Neutrophil (primary cell): ENCODE results near the gene PER2.
"Not testable (repeated sequence)": the region's sequence is repeated elsewhere in the genome, so short reads cannot be mapped to it uniquely, and the experiment has no call there.

Experiments used
- H3K27ac ChIP-seq: fragments of 200-600 bp; sonication (generic); 2 replicates; pipeline ENCODE4 v1.5.1; 2016; ENCODE audit warnings: mild to moderate bottlenecking, moderate library complexity
- H3K27me3 ChIP-seq: fragments of 200-600 bp; sonication (generic); 2 replicates; pipeline ENCODE4 v1.6.0; 2016; ENCODE audit warnings: mild to moderate bottlenecking
- H3K36me3 ChIP-seq: fragments of 200-600 bp; sonication (generic); 2 replicates; pipeline ENCODE4 v1.5.1; 2017
- H3K4me1 ChIP-seq, 2 experiments: fragments of 200-600 bp in 1 of 2; sonication (generic) in 1 of 2; 1 replicate in 1 of 2; 2 replicates in 1 of 2; pipeline versions ENCODE4 v1.5.1 to v1.6.1; 2013 to 2016; ENCODE audit warnings: low read depth in 1 of 2, low read length in 1 of 2, mild to moderate bottlenecking in 1 of 2, moderate library complexity in 1 of 2; ENCODE audit not compliant: control insufficient read depth in 1 of 2, insufficient read depth in 1 of 2
- H3K4me3 ChIP-seq, 2 experiments: fragments of 200-600 bp in 1 of 2; sonication (generic) in 1 of 2; 1 replicate in 1 of 2; 2 replicates in 1 of 2; pipeline ENCODE4 v1.5.1; 2013 to 2016; ENCODE audit warnings: low read depth in 1 of 2, low read length in 1 of 2, mild to moderate bottlenecking in 1 of 2, moderate library complexity in 1 of 2
- H3K9me3 ChIP-seq: fragments of 200-600 bp; sonication (generic); 2 replicates; pipeline ENCODE4 v1.5.1; 2016
- TF ChIP-seq, protein P1 (sequence below): fragments of 200-600 bp; sonication (generic); IDR thresholded peaks from 2 replicates; pipeline ENCODE4 v1.5.1; 2016; ENCODE audit warnings: antibody characterized with exemption

The PER2 gene

DNA sequence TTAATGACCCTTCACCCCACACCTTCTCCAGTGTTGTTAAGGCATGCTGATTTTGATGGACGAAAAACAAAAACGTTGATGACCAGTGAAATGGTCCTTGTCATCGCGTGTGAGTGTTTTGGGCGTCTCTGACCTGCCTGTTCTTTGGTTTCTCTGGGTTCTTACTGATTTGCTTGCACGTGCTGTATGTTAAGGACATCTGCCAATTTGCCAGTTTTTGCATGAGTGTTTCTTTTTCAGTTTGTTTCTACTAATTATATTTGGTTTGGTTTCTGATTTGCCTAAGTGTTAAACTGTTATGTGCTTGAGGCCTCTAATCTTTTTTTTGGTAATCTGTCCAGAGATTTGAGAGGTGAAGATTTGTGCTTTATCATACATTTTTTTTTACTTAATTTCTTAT lies 46.5 kb upstream of the PER2 start:
- H3K27ac ChIP-seq, result no peak overlapping the region
- TF ChIP-seq, protein P1, sequence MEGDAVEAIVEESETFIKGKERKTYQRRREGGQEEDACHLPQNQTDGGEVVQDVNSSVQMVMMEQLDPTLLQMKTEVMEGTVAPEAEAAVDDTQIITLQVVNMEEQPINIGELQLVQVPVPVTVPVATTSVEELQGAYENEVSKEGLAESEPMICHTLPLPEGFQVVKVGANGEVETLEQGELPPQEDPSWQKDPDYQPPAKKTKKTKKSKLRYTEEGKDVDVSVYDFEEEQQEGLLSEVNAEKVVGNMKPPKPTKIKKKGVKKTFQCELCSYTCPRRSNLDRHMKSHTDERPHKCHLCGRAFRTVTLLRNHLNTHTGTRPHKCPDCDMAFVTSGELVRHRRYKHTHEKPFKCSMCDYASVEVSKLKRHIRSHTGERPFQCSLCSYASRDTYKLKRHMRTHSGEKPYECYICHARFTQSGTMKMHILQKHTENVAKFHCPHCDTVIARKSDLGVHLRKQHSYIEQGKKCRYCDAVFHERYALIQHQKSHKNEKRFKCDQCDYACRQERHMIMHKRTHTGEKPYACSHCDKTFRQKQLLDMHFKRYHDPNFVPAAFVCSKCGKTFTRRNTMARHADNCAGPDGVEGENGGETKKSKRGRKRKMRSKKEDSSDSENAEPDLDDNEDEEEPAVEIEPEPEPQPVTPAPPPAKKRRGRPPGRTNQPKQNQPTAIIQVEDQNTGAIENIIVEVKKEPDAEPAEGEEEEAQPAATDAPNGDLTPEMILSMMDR, result no peak
- no peaks in the 10 kb centered on the region for H3K36me3 ChIP-seq
- no peaks in the 10 kb centered on the region for H3K27me3 ChIP-seq
- H3K4me1 ChIP-seq, result no peaks in the 10 kb centered on the region
- H3K9me3 ChIP-seq, result no peaks in the 10 kb centered on the region
- H3K4me3 ChIP-seq, result no peak overlapping the region

DNA sequence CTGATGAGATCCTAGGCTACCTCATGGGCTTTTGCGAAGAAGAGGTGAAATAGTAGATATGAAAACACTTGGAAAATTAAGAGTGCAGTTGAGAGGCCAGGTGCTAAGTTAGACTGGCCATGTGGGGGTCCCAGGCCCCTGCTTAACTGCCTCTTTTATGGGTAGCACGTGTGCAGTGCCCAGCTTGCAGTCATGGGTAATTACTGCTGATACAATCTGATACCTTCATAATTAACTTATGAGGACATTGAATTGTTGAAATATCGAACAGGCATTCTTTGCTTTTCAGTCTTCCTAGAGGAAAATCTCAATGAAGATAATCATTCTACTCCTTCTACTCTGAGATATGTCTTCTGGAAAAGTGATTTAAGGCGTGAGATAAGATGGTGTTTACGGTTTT lies 43.5 kb upstream of the PER2 start:
- H3K27me3 ChIP-seq, result no peaks in the 10 kb centered on the region
- H3K4me3 ChIP-seq, result no peak overlapping the region
- TF ChIP-seq, protein P1, result no peak
- H3K36me3 ChIP-seq, result no peaks in the 10 kb centered on the region
- H3K9me3 ChIP-seq, result no peaks in the 10 kb centered on the region
- H3K4me1 ChIP-seq, result no peaks in the 10 kb centered on the region
- H3K27ac ChIP-seq, result no peak overlapping the region

DNA sequence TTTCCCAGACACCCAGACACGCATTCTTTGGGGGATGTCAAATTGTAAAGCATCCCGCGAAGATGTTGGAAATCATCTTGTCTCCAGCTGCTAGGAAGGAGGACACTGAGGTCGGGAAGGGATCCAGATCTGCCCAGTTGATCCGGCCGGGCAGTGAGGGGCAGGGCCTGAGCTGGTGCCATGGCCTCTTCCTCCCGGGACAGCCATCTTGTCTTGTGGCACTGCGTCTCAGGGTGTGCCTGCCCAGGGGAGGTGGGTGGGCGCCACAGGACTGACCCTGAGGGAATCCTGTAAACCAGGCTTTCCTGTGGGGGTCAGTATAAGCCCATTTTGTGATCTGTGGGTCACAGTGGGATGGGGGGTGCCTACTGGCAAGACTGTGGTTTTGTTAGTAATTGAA lies 42.0 kb upstream of the PER2 start:
- H3K4me1 ChIP-seq, result no peaks in the 10 kb centered on the region

DNA sequence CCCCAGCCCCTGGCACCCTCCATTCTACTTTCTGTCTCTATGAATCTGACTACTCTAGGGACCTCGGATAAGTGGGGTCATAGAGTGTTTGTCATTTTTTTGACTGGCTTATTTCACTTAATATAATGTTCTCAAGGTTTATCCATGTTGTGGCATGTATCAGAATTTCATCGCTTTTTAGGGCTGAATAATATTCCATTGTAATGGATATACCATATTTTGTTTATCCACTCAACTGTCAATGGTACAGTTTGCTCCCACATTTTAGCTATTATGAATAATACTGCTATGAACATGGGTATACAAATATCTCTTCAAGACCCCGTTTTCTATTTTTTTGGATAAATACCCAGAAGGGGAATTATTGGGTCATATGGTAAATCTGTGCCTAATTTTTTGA lies 39.3 kb upstream of the PER2 start:
- Histone ChIP-seq H3K27ac (no peak overlapping the region), H3K4me3 (no peak overlapping the region), H3K9me3 (no peaks in the 10 kb centered on the region), H3K27me3 (no peaks in the 10 kb centered on the region), H3K4me1 (no peaks in the 10 kb centered on the region), H3K36me3 (no peaks in the 10 kb centered on the region)
- TF ChIP-seq, protein P1, result no peak

More for the DNA sequence above, 42.0 kb upstream of the PER2 start:
- Histone ChIP-seq H3K9me3 (no peaks in the 10 kb centered on the region), H3K36me3 (no peaks in the 10 kb centered on the region), H3K4me3 (no peak overlapping the region), H3K27ac (no peak overlapping the region), H3K27me3 (no peaks in the 10 kb centered on the region)
- TF ChIP-seq, protein P1, result no peak

DNA sequence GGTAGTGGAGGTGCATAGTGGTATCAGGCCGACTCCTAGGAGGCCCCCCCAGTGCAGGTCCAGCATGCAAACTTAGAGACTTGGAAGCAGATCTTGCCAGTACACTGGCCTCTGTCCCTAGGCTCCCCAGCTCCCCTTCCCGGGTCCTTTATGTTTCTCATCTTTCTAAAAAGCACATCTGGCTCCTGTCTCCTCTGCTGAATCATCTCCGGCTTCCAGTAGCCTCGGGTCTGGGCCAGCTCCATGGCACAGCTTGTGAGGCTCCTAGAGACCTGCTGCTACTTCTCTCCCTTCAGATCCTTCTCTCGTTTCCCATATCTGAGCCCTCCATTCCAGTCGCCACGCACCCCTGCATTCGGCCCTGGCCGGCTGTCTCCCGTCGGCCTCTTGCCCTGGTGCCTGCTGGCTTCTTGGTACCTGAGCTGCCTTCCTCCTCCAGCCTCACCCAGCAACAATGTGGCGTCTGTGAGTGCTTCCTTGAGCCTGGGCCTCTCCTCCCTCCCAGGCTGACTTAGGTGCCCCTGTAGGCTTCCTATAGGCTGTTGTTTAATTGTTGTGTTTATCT lies 38.5 kb upstream of the PER2 start:
- Histone ChIP-seq H3K4me3 (no peak overlapping the region), H3K27ac (no peak overlapping the region), H3K4me1 (no peaks in the 10 kb centered on the region), H3K36me3 (no peaks in the 10 kb centered on the region), H3K27me3 (peaks cover 4% of the 10 kb centered on the region), H3K9me3 (no peaks in the 10 kb centered on the region)
- TF ChIP-seq, protein P1, result no peak

DNA sequence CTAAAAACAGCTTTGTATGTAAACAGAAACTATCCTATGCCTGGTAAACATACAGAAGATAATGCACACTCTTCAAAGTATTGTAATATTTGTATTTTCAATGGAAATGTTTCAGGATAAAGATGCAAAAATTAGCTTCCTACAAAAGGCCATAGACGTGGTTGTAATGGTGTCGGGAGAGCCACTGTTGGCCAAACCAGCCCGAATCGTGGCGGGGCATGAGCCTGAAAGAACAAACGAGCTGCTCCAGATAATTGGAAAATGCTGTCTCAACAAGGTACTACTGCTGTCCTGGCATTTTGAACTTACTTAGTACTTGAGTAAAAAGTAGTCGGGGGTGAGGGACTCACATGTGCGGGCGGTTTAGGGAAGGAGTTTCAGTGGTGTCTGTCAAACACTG lies 37.3 kb upstream of the PER2 start:
- Histone ChIP-seq H3K36me3 (no peaks in the 10 kb centered on the region), H3K4me1 (peaks cover 5 to 6% of the 10 kb centered on the region in 2 experiments), H3K27me3 (peaks cover 16% of the 10 kb centered on the region), H3K27ac (no peak overlapping the region), H3K9me3 (no peaks in the 10 kb centered on the region), H3K4me3 (no peak overlapping the region)
- TF ChIP-seq, protein P1, result no peak

DNA sequence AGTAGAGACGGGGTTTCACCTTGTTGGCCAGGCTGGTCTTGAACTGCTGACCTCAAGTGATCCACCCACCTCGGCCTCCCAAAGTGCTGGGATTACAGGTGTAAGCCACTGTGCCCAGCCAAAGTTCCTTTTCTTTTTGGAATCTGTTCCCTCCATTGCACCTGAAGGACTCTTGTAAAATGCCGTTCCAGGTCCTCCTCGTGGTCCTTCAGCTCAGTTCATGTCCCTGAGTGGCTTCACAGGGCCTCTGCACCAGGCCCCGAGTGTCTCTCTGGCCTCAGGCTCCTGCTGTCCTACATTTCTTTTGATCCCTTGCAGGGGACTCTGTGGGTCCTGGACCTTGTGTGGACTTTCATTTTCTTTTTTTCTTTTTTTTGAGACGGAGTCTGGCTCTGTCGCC lies 35.8 kb upstream of the PER2 start:
- not testable (repeated sequence) for H3K4me3 ChIP-seq, H3K36me3 ChIP-seq, H3K9me3 ChIP-seq, H3K27ac ChIP-seq
- peaks cover 11 to 12% of the 10 kb centered on the region in 2 experiments for H3K4me1 ChIP-seq
- H3K27me3 ChIP-seq, result peaks cover 31% of the 10 kb centered on the region
